HG02798 (cell line): ENCODE results near the gene FTSJ3.
"Not testable (repeated sequence)": the region's sequence is repeated elsewhere in the genome, so short reads cannot be mapped to it uniquely, and the experiment has no call there.

Experiments
- ATAC-seq: cut with Tn5 transposase; IDR thresholded peaks from one replicate; pipeline ENCODE4 v1.9.1; 2021; ENCODE audit warnings: mild to moderate bottlenecking; ENCODE audit not compliant: unreplicated experiment, poor library complexity

FTSJ3 gene

GRCh38 chr17:63843387-63843888 is 16.0 kb upstream of the FTSJ3 start:
- ATAC-seq = not testable (repeated sequence)

GRCh38 chr17:63842540-63843386 is 15.3 kb upstream of the FTSJ3 start, which contains the start of gene SMARCD2:
Gene SMARCD2, minus strand, starts transcription at chr17:63842685. Its CDS starts 11 bp downstream, at chr17:63842674.
- ATAC-seq = peak; percentile 81

- ATAC-seq = peak; percentile 37
Observed at GRCh38 chr17:63842173-63842539, 14.7 kb upstream of the FTSJ3 start.

GRCh38 chr17:63841350-63842172 is 14.1 kb upstream of the FTSJ3 start:
- ATAC-seq = no peak

GRCh38 chr17:63840591-63841349 is 13.3 kb upstream of the FTSJ3 start:
- no peak for ATAC-seq

GRCh38 chr17:63838631-63839171 is 11.2 kb upstream of the FTSJ3 start:
- no peak for ATAC-seq

- no peak for ATAC-seq
Observed at GRCh38 chr17:63837962-63838600, 10.6 kb upstream of the FTSJ3 start.

- ATAC-seq = no peak
Observed at GRCh38 chr17:63837480-63837879, 10.0 kb upstream of the FTSJ3 start.

- ATAC-seq = no peak
Observed at GRCh38 chr17:63836811-63837210, 9.3 kb upstream of the FTSJ3 start.

GRCh38 chr17:63835167-63835720 is 7.8 kb upstream of the FTSJ3 start:
- ATAC-seq = no peak

GRCh38 chr17:63834431-63835166 is 7.1 kb upstream of the FTSJ3 start:
- peak; percentile 75 for ATAC-seq

GRCh38 chr17:63833741-63834373 is 6.4 kb upstream of the FTSJ3 start:
- ATAC-seq = no peak

- no peak for ATAC-seq
Observed at GRCh38 chr17:63833026-63833740, 5.7 kb upstream of the FTSJ3 start.

- ATAC-seq = no peak
Observed at GRCh38 chr17:63832455-63832854, 5.0 kb upstream of the FTSJ3 start.

GRCh38 chr17:63832014-63832413 is 4.6 kb upstream of the FTSJ3 start:
- ATAC-seq = no peak

GRCh38 chr17:63831505-63831904 is 4.0 kb upstream of the FTSJ3 start:
- ATAC-seq = no peak

GRCh38 chr17:63830904-63831491 is 3.5 kb upstream of the FTSJ3 start:
- no peak for ATAC-seq
